ENCODE results near the gene COQ9. TPM values are rescaled to one million over a fixed set of nuclear protein-coding genes. Genes with fewer than 3 reads are reported as not detected.

The COQ9 gene
- total RNA-seq, 1 experiment from 2014 or later = 104 TPM

DNA sequence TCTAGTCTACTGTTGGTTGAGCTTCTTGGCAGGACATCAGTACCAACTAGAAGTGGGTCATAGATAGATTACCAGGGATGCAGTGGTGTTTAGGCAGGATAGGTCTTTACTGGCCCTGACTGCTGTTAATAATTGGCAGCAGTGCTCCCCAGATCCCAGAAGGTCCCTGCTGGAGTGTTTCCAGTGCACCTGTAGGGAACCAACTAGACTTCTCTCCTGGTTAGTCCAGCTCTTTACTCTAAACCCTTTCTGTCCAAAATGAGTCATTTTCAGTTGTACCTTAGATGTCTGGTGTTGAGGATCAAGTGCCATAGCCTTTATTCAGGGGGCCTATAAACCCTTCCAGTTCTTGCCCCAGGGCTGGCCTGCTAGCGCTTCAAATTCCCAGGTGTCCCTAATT lies 23.9 kb downstream of the COQ9 start:
- no peak for DNase-seq (ENCODE audit: extremely low read depth, low read depth)

DNA sequence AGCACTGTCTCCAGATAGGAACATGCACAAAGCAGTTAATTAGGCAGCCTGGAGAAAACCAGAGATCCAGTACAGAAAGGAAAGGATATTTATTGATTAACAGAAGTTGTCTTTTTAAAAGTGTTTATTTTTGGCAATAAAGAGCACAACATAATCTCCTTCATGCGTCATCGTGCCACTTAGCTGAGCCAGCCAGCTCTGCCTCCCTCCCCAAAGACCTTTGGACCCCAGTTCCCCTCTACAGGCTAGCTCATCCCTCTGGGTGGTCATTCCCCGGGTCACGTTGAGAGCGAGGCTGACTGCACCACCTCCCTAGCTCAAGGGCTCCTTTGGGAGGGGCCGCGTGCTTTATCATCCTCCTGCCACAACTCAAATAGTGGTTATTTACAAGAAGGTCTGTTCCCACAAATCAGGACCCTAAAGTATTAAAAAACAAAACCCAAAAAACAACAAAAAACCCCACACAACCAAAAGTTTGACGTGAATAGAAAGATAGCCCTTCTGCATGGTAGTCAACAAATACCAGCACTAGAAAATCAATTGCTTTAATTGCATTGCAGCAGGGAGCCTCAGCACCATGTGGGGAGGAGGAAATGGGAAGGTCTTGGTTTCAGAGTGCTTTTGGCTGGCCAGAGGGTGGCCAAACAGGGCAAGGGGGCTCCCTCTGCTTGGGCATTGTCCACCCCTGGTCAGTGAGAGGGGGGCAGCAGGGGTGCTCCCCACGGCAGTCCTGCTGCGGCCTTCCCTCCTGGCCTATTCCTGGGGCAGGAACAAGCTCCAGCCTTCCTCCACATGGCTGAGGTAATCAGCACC lies 24.8 kb downstream of the COQ9 start:
- no peak for DNase-seq (ENCODE audit: extremely low read depth, low read depth)

DNA sequence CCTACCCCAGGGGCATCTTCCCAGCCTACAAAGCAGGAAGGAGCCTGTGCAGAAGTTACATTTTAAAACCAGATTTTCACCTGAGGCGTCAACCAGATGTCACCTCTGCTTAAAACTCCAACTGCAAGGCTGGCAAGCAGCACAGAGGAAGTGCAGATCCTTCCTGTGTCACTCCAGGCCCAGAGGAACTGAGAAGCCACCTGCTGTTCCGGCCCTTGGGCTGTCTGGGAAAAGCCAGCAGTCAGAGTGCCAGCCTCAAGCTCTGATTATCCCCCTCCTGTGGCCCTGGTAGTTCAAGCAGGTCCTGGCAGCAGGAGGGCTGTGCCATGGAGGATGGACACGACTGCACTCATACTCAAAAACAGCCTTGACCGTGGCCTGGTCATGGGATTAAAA lies 25.4 kb downstream of the COQ9 start:
- DNase-seq (ENCODE audit: extremely low read depth, low read depth) = no peak

DNA sequence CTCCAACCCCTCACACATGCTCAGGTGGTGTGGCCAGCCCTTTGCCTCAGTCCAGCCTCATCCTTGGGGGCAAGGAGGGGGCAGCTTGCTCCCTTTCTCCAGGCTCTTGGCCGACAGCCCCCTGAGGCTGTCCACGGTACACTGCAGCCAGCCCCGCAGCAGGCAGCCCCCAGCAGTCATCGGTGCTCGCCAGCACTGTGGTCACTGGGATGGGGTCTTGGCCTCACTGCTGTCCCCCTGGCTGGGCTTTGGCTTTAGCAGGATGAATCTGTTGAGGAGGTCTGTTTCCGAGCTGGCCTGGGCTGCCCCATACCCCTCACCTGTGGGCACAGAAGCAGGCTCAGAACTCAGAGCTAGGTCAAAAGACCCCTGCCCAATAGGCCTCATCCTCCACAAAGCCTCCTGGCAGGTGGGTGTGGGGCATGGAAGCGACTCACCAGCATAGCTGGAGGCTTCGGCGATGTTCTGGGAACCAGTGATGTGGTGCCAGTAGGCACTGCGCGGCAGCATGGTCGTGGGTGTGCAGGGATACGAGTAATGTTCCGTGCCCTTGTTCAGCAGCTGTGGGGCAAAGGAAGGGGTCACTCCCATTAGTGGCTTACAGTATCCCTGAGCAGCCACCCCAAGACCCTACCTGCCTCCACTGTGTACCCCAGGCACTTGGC lies 26.0 kb downstream of the COQ9 start:
- no peak for DNase-seq (ENCODE audit: extremely low read depth, low read depth)

DNA sequence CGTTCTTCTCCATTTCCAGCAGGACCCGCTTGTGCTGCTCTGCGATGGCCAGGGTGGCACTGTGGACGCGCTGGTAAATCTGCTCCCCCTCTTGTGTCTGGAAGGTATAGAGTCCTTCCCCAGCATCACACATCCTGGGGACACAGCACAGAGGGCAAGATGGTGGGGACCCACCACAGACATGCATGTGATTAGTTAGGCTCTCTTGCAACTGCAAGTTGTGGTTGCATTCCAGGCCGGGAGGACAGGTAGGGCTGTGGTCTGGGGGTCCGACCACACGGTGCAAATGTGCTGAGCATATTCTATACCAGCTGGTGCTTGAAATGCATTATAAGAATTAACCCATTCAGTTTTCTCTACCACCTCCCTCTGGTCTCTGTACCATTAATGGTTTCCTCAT lies 26.6 kb downstream of the COQ9 start:
- DNase-seq (ENCODE audit: extremely low read depth, low read depth) = no peak

DNA sequence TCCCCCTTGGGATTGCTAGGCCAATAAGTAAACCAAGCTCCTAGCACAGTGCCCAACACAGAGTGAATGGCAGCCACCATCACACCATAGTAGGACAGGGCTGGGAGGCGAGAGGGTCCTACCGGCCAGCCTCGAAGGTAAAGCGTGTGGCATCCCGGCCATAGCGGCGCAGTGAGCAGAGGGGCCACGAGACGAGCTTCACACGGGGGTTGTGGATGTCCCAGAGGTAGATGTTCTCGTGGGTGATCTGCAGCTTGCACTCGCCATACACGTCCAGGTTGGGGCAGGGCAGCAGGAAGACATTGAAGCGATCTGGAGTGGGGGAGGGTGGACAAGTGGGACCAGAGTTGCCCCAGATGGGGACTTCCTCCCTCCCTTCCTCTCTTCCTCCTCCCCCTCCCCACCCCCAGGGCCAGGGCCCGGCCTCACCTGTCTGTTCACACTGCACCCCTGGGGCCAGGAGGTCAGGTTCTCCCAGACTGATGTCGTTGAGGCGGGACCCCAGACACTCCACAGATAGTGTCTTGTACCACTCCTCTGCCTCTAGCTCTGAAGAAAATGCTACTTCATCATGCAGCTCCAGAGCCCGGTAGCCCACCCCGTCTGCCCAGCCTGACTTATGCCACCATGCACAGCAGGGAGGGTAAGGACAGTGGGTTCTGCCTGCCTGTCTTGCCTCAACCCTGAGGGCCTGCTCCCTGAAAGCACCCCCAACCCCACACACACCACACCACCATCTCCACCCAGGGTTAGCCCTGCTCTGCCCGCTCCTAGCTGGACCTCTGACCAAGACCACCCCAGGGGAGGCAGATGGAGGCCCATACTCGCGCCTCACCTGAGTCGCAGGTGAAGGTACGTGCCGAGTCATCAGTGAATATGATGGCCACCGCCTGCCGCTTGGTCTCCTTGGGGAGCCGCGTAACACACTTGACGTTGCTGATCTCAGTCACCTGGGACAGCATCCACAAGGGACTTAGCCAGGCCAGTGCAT lies 27.7 kb downstream of the COQ9 start:
- DNase-seq (ENCODE audit: extremely low read depth, low read depth) = no peak

DNA sequence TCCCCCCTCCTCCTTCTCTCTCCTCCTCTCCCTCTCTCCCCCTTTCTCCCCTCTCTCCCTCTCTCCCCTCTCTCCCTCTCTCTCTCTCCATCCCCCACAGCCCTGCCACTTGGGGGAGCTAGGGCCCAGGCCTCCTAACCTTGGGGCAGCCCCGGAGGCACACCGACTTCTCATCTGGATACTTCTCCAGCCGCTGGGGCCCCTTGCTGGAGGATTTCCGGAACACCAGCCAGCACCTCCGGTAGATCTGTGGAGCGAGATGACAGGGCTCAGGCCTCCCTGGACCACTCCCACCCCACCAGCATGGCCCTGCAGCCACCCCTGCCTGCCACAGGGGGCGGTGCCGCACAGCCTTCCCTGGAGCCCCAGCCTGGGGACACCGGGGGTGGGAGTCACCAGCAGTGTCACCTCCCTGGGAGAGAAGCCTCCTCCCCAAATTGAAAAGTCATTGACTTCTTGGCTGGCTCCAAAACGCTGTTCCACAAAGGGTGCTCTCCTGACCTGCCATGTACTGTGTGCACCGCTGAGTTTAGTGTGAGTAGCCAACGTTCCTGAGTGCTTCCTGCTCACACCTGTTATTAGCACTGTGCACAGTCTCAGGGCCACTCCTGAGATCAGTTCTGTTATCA lies 28.5 kb downstream of the COQ9 start:
- DNase-seq (ENCODE audit: extremely low read depth, low read depth) = peak; percentile 40

DNA sequence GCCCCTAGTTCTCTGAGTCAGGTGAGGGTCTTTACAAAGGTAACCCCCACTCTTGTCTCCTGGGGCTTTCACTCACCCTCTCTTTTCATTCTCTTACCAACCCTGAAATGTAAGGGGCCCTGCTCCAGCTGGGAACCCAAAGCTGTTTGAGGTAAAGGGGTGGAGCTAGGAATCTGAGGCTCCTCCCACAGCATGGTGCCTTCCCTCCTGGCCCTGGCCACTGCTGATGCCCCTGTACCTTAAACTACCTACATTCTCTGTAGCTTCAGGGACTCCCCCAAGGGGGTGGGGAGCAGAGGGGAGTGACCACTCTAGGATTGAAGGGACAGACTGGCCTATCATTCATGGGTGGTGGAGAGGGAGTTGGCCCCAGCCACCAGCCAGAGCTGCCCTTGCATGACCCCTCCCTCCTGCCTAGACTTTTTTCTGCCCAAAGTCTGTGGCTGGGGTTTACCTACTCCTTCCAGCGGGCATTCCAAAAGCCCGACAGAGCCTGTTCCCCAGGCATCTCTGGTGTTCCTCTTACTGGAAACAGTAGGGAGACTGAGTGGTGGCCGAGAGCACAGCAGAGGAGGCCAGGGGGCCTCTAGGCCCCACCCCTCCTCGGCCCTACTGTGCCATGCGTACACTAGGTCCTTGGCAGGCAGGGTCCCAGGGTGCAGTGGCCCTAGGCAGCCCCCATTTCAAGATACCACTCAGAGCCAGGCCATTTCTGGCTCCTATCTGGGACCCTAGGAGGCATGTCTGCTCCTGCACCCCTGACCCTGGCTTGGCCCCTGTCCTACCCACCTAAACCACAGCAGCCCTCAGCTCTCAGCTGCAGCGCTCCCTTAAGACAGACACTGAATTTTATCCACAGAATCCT lies 29.5 kb downstream of the COQ9 start:
- no peak for DNase-seq (ENCODE audit: extremely low read depth, low read depth)

DNA sequence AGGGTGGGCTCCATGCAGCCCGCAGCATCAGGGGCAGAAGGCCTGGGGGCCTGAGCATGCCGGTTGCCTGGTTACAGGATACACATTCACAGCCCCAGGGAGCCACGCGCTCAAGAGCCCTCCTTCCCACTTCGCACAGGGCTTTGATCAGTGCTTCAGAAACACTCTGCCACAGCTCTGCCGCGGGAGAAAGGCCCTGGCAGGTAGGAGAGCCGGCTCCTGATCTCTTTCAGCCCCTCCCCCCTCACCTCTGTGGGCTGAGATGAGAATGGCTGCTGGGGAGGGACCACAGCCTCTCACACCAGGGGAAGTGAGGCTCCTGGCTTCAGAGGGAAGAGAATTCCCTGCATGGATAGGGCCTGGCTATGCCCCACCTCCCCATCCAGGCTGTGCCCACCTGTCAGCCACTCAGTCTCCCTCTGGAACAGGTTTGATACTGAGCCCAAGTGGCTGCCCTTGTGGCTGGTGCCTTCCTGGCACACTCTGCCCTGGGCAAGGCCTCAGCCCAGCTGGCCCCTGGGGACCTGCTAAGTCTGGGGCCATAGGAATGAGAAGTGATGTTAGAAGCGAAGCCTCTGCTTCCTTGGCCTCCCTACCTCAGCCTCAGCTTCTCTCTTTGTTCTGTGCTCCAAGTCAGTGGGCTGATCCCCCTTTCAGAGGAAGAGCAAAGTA lies 30.4 kb downstream of the COQ9 start:
- no peak for DNase-seq (ENCODE audit: extremely low read depth, low read depth)

DNA sequence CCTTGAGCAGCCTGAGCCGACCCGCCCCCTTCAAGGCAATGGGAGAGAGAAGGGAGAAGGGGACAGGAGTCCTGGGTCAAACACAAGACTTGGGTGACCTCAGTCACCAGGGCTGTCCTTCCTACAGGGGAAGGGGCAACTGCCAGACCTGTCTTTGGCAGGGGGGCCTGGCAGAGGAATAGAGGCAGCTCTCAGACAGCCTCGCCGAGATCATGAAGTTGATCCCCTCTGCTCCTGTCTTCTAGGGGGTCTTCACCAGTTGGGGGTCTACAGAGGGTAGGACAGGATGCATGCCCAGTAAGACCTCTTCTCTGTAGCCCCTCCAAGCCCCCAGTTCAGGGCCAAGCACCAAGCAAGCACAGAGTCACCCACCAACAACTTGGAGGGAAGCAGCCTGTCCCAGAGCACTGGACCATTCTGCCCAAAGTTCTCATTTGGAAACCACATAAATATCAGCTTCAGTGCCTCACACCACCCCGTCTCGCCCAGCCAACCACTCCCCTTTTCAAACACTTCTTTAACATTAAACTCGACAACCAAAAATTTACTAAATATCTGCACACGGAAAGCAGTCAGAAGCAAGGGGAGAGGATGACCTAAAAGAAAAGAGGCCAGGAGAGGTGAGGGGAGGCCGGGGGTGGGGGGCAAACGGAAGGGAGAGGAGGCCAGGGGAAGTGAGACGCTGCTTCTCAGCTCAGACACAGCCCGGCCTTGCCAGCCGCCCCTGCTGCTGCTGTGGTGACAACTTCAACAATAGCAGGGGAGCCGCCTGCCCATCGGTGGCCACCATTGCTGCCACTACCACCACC lies 31.3 kb downstream of the COQ9 start:
- no peak for DNase-seq (ENCODE audit: extremely low read depth, low read depth)

DNA sequence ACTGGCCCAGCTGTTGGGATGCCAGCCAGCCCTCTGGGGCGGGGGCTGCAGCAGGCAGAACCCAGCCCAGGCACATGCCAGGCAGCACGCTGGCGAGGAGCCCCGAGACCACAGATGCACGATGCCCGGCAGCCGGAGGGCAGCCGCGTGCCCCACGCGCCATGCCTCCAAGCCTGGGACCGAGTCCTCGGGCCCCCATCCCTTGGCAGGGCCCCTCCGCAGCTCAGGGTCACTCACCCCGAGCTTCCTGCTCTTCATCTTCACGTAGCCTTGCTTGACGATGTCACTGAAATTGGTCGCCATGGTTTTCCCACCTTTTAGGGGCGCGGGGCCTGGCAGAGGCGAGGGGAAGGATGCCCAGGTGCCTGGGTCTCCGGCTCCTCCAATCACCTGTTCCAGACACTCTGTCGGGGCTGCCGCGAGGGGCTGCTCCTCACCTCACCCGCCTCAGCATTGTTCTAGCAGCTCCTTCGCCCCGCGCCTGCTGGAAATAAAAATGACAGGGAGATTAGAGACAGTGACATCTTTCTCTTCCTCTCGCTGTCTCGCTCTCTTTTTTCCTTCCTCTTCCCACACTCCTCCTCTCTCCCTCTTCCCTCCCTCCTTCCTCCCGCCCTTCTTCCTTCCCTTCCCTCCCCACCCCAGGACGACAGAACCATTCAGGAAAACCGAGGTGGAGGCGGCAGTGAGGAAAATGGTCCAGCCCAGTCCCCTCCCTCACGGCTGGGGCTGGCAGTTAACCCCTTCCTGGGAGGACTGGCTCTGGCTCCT lies 32.1 kb downstream of the COQ9 start:
- peak; percentile 25 for DNase-seq (ENCODE audit: extremely low read depth, low read depth)

DNA sequence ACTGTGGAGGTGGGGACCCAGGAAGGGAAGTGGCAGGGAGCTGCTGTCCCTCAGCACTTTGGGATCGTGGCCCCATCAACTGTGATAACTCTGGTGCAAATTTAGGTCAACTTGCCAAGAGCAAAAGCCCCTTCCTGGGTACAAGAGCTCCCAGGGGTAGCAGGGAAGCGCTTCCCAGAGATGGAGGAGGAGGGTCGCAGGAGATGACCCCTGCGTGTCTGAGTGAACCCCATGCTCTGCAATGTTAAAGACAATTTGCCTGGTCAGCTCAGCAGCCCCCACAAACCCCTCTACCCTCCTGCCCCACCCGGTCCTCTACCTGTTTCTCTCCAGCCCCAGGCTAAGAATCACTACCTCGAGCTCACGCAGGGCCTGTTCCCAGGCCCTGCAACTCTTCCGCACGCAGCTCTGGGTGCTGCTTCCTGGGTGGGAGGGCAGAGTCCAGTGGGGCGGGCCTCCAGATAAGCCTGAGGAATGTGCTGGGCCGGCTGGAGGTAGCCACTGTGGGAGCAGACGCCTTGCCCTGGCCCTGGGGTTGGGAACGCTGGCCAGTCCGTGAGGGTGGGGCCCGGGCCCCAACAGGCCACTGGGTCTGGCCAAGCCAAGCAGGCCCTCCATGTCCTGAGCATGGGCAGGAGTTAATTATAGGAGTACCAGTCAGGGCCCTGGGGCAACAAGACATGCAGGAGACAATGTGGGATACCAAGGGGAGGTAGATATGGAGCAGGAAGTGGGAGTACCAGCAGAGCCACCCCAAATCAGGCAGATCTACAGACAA lies 32.9 kb downstream of the COQ9 start:
- peak; percentile 56 for DNase-seq (ENCODE audit: extremely low read depth, low read depth)

DNA sequence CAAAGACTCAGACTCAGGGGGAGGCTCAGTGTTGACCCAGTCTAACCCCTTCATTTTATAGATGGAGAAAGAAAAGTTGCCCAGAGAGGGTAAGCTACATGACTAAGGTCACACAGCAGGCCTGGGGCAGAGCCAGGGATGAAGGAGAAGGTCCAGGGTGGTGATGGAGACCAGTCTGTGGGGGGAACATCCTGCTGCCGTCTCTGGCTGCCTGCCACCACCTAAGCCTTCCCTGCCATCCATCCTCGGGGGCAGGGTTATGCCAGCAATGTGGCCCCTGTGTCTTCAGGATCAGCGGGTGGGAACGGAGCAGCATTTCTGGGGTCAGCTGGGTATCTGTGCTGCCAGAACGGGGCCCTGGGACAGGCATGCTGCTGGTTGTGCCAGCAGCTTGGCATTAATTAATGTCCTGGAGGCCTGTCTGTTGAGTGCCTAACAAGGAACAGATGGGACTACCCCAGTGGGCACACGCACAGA lies 33.5 kb downstream of the COQ9 start:
- DNase-seq (ENCODE audit: extremely low read depth, low read depth) = no peak

DNA sequence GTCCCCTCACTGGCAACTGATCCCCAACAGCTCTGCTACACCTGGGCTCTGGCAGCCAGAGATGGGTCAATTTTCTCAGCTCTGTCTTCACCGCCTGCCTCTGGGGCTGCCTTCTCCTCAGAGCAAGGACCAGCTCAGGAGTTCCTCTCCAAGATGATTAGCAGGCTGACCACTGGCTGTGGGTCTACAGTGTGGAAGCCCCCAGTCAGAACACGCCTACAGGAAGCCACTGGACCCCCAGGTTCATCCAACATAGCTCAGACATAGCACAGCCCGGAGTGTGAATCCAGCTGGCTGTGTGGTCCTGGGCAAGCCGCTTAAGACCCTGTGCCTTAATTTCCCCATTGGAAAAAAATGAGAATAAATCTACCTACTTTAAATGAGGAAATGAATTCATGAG lies 34.1 kb downstream of the COQ9 start:
- no peak for DNase-seq (ENCODE audit: extremely low read depth, low read depth)

DNA sequence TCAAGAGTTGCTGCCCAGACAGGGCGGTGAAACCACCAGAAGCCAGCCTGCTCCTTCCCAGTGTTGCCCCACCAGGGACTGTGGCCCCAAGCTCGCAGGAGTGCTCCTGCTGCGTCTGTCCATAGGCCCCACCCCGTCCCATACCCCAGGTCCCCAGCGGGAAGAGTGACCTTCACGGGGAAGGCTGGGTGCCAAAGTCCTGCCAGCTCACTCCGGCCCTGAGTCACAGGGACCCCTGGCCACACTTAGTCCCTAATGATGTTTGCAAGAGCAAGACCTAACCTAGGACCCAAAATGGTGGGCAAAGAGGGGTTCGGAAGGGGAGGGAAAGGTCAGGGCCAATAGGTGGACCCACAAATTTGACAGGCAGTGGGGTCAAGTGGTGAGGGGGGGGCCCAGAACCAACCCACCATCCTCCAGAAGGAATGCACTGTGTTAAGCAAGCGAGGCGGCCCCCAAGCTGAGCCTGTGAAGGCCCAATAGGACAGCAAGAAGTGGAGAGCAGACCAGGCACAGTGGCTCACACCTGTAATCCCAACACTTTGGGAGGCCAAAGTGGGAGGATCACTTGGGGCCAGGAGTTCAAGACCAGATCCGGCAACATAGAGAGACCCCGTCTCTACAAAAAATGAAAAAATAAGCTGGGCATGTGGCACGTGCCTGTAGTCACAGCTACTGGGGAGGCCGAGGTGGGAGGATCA lies 35.7 kb downstream of the COQ9 start:
- DNase-seq (ENCODE audit: extremely low read depth, low read depth) = no peak
